NCI-H146 treated with DMSO at 0.1 percent for 48 hours (cell line): ENCODE measurements around the gene ALPK3.

Experiments
- DNase-seq: peaks from one replicate; lab custom pipeline; 2025; ENCODE audit not compliant: unreplicated experiment; lab: John Stamatoyannopoulos, UW

The ALPK3 gene

GRCh38 chr15:84823282-84823878 lies 6.2 kb downstream of the ALPK3 start:
- DNase-seq, result no peak

DNA sequence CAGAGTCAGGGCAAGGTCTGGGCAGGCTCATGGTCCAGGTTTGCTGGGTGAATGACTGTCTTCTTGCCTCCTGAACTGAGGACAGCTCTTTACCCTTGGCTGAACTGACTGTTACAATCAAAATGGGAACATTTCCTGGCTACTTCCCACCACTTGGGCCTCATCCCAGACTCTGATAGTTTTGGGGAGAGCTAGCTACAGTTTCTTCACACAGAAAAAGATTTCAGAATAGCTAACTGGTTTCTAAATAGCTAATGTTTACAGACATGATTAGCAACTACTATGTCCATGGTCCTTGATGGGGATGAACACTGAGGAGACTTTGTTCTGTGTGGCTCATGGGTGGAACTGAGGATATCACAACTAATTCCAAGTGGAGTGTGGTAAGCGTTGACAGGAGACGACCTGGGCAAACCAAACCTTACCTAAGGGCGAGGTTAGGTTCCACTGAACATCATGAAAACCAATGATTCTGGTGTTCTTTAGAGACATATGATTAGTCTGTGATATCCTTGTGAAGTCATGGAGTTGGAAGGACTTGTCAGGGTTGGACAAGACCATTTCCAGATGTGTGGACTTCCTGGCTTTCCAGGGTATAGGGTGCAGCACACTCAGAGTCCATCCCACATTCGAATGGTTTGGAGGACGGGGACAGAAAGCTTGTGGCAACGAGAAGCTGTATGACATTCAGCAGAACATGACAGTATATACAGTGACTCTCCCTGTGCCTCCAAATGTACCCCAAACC lies 7.3 kb downstream of the ALPK3 start:
- no peak for DNase-seq

DNA sequence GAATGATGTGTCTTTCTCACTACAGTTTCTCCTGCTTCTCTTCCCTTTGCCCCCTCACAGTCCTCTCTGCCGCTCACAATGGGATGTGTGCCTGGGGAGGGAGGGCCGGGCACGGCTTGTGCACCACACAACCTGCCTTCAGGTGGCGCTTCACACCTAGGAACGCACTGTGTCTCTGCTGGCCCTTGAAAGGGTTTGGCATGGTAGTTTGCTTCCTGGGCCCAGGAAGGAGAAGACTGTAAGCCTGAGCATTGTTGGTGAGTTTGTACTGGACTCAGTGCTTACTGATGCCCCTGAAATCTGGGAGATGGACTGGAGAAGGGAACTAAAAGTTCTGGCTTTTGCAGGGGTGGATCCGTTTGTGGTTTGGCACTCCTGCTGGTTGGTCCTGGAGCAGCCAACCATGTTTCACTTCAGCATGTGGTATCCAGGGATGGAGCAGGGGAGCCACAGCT lies 9.2 kb downstream of the ALPK3 start:
- DNase-seq, result no peak

DNA sequence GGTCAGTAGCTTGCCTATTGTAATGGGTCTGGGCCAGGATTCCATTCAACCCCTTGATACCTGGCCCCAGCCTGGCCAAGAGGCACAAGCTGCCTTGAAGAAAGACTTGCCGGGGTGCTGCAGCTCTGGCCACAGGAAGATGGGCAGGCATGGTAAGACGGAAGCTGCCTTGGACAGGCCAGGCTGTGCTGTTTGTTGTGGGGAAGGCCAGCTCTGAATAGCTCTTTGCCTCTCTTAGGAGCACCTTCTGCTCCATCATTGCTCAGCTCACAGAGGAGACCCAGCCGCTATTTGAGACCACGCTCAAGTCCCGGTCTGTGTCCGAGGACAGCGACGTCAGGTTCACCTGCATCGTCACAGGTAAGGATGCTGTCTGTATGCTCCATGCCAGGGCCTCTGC lies 10.1 kb downstream of the ALPK3 start:
- no peak for DNase-seq

GRCh38 chr15:84828086-84828908 lies 11.1 kb downstream of the ALPK3 start:
- no peak for DNase-seq

- DNase-seq, result no peak
Measured at GRCh38 chr15:84829428-84829827, 12.3 kb downstream of the ALPK3 start.

GRCh38 chr15:84830036-84830435 lies 12.9 kb downstream of the ALPK3 start:
- DNase-seq, result no peak

- no peak for DNase-seq
Measured at GRCh38 chr15:84831028-84831427, 13.9 kb downstream of the ALPK3 start.

DNA sequence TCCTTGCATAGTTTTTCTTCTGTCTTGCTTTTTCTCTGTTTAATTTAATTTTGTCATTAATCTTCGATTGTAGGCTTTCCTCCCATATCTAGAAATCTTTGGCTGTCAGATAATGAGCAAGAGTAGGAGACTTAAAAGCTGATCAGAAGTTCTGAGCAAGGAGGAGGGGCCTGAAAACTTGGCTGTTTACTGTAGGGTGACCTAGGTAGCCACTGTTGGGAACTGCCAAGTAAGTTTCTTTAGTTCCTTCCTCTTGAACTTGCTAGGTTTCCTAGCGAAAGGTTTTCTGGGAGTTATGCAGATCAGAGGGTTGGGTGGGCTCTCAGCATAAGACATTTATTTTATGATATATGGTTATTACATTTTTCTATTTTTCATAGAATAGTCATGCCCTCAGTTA lies 14.5 kb downstream of the ALPK3 start:
- DNase-seq, result no peak

- DNase-seq, result no peak
Measured at GRCh38 chr15:84832448-84833040, 15.4 kb downstream of the ALPK3 start.

DNA sequence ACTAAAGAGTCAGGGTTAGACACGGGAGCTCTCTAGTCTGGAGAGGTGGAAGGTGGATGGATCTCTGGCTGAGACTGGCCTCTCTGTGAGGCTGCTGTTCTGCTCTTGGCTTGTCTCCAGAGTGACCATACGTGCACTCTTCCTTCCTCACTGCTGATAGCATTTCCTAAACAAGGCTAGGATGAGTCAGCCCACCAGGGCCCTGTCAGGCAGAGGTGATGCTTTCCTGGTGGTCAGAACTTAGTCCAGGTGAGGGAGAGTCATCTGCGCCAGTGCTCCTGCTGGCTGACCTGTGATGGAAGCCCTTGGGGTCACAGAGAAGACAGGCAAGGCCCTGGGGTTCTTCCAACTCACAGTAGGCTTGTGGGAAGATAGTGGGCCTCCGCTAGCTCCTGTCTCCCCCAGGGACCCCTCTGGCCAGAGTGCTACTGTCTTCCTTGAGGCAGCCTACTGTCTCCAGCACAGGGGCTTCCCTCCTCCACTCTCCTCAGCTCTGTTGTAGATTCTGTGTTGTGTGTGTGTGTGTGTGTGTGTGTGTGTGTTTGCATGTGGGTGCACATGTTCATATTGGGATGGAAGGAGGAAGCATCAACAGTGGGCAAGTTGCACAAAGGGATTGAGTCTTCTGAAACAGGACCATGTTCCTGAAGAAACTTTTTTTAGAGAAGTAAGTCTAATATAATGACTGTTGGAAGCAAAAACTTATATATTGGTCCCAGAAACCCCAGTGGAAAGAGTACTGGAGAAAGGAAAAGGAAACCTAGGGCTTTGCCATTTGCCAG lies 16.5 kb downstream of the ALPK3 start:
- no peak for DNase-seq

DNA sequence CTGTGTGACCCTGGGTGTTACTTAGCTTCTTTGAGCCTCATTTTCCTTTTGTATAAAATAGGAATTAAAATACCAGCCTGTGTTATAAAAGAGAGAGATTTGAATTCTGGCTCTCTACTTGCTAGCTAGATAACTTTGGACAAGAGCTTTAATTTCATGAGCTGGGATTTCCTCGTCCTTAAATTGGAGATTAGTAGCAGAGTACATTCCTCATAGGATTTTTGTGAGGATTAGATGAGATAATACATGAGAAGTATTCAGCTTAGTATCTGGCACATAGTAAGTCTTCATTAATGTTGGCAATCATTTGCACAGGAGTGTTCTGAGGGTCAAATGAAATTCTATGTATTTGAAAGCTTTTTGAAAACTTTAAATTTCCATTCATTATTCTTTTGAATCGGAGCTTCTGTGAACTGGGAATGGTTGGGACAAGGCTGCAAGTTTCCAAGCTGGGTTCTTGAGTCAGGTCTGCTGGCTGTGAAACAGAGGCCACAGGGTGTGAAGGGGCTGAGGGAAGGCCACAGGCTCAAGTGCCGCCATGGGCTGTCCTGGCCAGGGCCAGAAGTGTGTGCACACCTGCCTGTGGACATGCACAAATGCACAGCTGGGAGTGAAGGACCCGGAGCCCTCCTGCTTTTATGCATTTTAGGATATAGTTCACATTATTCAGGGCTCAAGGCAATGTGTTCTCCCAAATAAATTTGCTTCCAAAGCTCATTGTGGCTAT lies 17.2 kb downstream of the ALPK3 start:
- no peak for DNase-seq

GRCh38 chr15:84834969-84835368 lies 17.8 kb downstream of the ALPK3 start:
- DNase-seq, result no peak

- no peak for DNase-seq
Measured at GRCh38 chr15:84835661-84836337, 18.6 kb downstream of the ALPK3 start.

DNA sequence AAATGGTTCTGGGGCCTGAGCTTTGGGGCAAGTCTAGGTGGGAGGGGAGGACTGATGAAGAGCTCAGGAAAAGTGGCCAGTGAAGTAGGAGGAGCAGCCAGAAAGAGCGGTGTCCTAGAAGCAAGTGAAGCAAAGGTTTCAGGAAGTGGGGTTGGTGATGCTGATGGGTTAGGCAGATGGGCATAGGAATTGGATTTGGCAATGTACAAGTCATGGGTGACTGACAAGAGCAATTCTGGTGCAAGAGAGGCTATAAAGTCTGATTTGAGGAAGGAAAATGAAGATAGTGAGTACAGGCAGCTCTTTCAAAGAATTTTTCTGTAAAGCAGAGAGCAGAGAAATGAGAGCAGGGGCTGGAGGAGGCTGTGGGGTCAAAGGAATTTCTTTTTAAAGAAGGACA lies 19.7 kb downstream of the ALPK3 start:
- no peak for DNase-seq

- DNase-seq, result no peak
Measured at GRCh38 chr15:84839714-84840113, 22.6 kb downstream of the ALPK3 start.

- DNase-seq, result no peak
Measured at GRCh38 chr15:84840255-84840654, 23.1 kb downstream of the ALPK3 start.

DNA sequence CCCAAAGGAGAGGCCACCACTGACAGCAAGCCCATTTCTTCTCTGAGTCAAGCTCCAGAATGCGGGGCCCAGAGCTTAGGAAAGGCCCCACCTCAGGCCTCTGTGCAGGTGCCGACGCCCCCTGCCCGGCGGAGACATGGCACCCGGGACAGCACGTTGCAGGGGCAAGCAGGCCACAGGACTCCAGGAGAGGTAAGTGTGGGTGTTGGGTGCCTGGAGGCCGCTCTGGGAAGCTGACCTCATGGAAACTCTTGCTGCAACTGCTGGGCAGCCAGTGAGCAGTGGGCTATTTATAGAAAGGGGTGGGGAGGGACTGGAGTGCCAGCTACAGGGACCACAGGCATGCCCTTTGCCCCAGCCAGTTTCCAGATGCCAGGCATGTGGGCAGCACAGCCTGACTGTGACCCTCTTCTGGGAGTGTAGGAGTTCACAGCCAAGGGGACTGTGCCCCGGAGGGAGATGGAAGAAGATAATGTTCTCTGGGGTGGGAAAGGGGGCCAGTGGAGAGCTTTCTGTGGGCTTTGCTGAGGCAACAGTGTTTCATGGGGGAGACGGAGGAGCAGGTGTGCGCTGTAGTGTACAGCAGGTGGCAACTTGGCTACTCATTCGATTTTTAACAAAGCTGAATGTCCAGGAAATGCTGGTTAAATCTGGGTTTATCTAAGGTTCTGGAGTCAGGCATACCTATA lies 23.7 kb downstream of the ALPK3 start:
- peak; percentile 1 for DNase-seq

- no peak for DNase-seq
Measured at GRCh38 chr15:84842781-84843180, 25.6 kb downstream of the ALPK3 start.
